Keratinocyte (primary cell): ENCODE measurements around the gene INSR. TPM values are rescaled to one million over a fixed set of nuclear protein-coding genes. Genes with fewer than 3 reads are reported as not detected.

Experiments used
- DNase-seq: peaks from one replicate; pipeline ENCODE4 v3.0.0-alpha.2; 2011; ENCODE audit warnings: low read depth, missing footprints, low spot score
- FAIRE-seq: peaks from 2 replicates; lab custom pipeline; 2011; peaks lifted over from hg19 to GRCh38; lab: Jason Lieb, UNC
- H2AFZ ChIP-seq: 2 replicates; pipeline ENCODE4 v1.6.0; 2012; ENCODE audit warnings: low read length, control low read depth, inconsistent platforms; ENCODE audit not compliant: control insufficient read depth
- H3K27ac ChIP-seq: 2 replicates; pipeline ENCODE4 v1.5.1; 2011; ENCODE audit warnings: low read length; ENCODE audit not compliant: control insufficient read depth, insufficient read depth
- H3K27me3 ChIP-seq: 3 replicates; pipeline ENCODE4 v1.6.0; 2011; ENCODE audit warnings: low read length; ENCODE audit not compliant: control insufficient read depth, insufficient read depth; ENCODE audit errors: extremely low read depth
- H3K36me3 ChIP-seq, 2 experiments: 2 replicates in 1 of 2; 3 replicates in 1 of 2; pipeline ENCODE4 v1.5.1; 2011; ENCODE audit warnings: low read length in 2 of 2, mild to moderate bottlenecking in 1 of 2; ENCODE audit not compliant: control insufficient read depth in 2 of 2, insufficient read depth in 2 of 2; ENCODE audit errors: extremely low read depth in 1 of 2
- H3K4me1 ChIP-seq: 3 replicates; pipeline ENCODE4 v1.5.1; 2011; ENCODE audit warnings: low read length; ENCODE audit not compliant: control insufficient read depth, insufficient read depth; ENCODE audit errors: extremely low read depth
- H3K4me2 ChIP-seq: 3 replicates; pipeline ENCODE4 v1.6.0; 2011; ENCODE audit warnings: low read depth, low read length; ENCODE audit not compliant: control insufficient read depth, insufficient read depth; ENCODE audit errors: extremely low read depth
- H3K4me3 ChIP-seq, 3 experiments: fragments of 200-600 bp in 1 of 3; sonication (generic) in 1 of 3; 2 replicates in 2 of 3; 3 replicates in 1 of 3; pipeline ENCODE4 v1.5.1; 2011 to 2016; ENCODE audit warnings: low read length in 3 of 3, mild to moderate bottlenecking in 3 of 3, control low read depth in 2 of 3, inconsistent platforms in 1 of 3, low read depth in 1 of 3, mixed read lengths in 1 of 3, mixed run types in 1 of 3, moderate library complexity in 1 of 3; ENCODE audit not compliant: control insufficient read depth in 2 of 3, insufficient read depth in 2 of 3; ENCODE audit errors: extremely low read depth in 1 of 3
- H3K79me2 ChIP-seq: 2 replicates; pipeline ENCODE4 v1.6.0; 2012; ENCODE audit warnings: low read length; ENCODE audit not compliant: control insufficient read depth, insufficient read depth
- H3K9ac ChIP-seq: 3 replicates; pipeline ENCODE4 v1.6.0; 2011; ENCODE audit warnings: low read length; ENCODE audit not compliant: control insufficient read depth, insufficient read depth; ENCODE audit errors: extremely low read depth
- H3K9me1 ChIP-seq: 3 replicates; pipeline ENCODE4 v1.6.0; 2011; ENCODE audit warnings: low read length; ENCODE audit not compliant: control insufficient read depth, insufficient read depth; ENCODE audit errors: extremely low read depth
- H3K9me3 ChIP-seq: 2 replicates; pipeline ENCODE4 v1.5.1; 2012; ENCODE audit warnings: low read depth, low read length; ENCODE audit not compliant: control insufficient read depth
- H4K20me1 ChIP-seq: 3 replicates; pipeline ENCODE4 v1.6.0; 2011; ENCODE audit warnings: low read length; ENCODE audit not compliant: control insufficient read depth, insufficient read depth; ENCODE audit errors: extremely low read depth
- EZH2 ChIP-seq: IDR thresholded peaks from one replicate; pipeline ENCODE4 v1.6.1; 2012; ENCODE audit warnings: inconsistent platforms, mild to moderate bottlenecking, low read length, moderate library complexity
- dilution Hi-C: fragments of 300-500 bp; cut with MboI; formaldehyde crosslinking; loops from one replicate; pipeline ENCODE4 v1.7.0; 2020; ENCODE audit warnings: low sequenced_read_pairs; ENCODE audit not compliant: extremely low pct_ligation_motif_present
- polyA plus RNA-seq, 5 experiments: library from polyadenylated mRNA; depleted of rRNA in 3 of 5; stranded (reverse) in 3 of 5; stranded (forward) in 1 of 5; unstranded in 1 of 5; fragments of >200 nt; gene quantifications; 1 replicate in 1 of 5; 2 replicates in 3 of 5; 3 replicates in 1 of 5; pipeline versions ENCODE4 v1.2.1 to v1.2.3, GENCODE V29; 2011 to 2012; ENCODE audit warnings: missing spikeins in 2 of 5, low read depth in 1 of 5, low replicate concordance in 1 of 5
- TF ChIP-seq, protein P1 (sequence below), 3 experiments: IDR thresholded peaks in 1 of 3; conservative IDR thresholded peaks in 1 of 3; optimal IDR thresholded peaks in 1 of 3; 2 replicates in 2 of 3; 3 replicates in 1 of 3; pipeline versions ENCODE3 to v1.5.1; 2011; ENCODE audit warnings: low read length in 3 of 3, mild to moderate bottlenecking in 3 of 3, moderate library complexity in 2 of 3, control low read depth in 1 of 3, inconsistent platforms in 1 of 3; ENCODE audit not compliant: insufficient read depth in 2 of 3; ENCODE audit errors: extremely low read depth in 1 of 3

Gene INSR
- polyA plus RNA-seq, 1 donor (not counting 4 experiments of a cell fraction or from before 2014, with no cell fraction given) = 1.2 TPM

DNA sequence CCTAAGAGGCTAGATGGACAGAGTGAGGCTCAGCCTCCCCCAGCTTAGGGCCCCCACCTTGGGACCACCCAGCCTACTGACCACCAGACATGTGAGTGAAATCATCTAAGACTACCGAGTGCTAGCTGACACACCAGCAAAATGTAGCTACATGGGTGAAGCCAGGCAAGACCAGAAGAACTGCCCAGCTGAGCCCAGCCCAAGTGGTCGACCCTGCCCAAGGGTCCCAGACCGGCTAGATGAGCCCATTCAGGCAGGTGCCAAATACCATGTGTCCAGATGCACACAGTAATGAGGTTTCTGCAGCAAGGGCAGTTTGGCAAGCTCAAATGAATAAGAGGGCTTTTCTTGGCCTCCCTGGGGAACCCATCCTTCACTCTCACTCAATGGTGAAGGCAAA, 168.1 kb downstream of the INSR start:
- TF ChIP-seq EZH2 = no peak
- TF ChIP-seq, protein P1, sequence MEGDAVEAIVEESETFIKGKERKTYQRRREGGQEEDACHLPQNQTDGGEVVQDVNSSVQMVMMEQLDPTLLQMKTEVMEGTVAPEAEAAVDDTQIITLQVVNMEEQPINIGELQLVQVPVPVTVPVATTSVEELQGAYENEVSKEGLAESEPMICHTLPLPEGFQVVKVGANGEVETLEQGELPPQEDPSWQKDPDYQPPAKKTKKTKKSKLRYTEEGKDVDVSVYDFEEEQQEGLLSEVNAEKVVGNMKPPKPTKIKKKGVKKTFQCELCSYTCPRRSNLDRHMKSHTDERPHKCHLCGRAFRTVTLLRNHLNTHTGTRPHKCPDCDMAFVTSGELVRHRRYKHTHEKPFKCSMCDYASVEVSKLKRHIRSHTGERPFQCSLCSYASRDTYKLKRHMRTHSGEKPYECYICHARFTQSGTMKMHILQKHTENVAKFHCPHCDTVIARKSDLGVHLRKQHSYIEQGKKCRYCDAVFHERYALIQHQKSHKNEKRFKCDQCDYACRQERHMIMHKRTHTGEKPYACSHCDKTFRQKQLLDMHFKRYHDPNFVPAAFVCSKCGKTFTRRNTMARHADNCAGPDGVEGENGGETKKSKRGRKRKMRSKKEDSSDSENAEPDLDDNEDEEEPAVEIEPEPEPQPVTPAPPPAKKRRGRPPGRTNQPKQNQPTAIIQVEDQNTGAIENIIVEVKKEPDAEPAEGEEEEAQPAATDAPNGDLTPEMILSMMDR (optimal IDR thresholded peaks at IDR 0.05 in 1 of 3, IDR thresholded peaks at IDR 0.05 in 1 of 3, conservative IDR thresholded peaks at IDR 0.05 in 1 of 3; ENCODE audit: extremely low read depth in 1 of 3, insufficient read depth in 2 of 3, low read length in 3 of 3) = no peak
- Histone ChIP-seq H3K4me1 (no peaks in the 10 kb centered on the region), H3K9me3 (peaks cover 4% of the 10 kb centered on the region), H4K20me1 (no peaks in the 10 kb centered on the region), H3K9me1 (no peaks in the 10 kb centered on the region), H3K4me2 (no peak overlapping the region), H3K4me3 (no peak overlapping the region), H3K36me3 (peaks cover 0 to 8% of the 10 kb centered on the region in 2 experiments), H3K27ac (no peak overlapping the region), H3K79me2 (no peaks in the 10 kb centered on the region), H2AFZ (no peak overlapping the region), H3K27me3 (no peaks in the 10 kb centered on the region), H3K9ac (no peak overlapping the region)
- no peak for DNase-seq
- dilution Hi-C loops = no loop called here
- FAIRE-seq = no peak

DNA sequence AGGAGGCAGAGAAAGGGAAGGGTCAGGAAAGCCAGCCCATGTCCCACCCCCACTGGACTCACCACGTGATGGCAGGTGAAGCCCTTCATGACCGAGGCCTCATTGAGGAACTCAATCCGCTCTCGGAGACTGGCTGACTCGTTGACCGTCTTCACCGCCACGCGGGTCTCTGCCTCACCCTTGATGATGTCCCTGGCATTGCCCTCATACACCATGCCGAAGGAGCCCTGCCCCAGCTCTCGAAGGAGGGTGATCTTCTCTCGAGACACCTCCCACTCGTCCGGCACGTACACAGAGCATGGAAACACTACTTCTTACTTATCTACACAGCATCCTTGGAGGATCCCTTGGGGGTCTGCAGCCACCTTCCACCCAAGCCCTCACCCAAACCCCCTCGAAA, 169.0 kb downstream of the INSR start:
- H3K36me3 ChIP-seq = peaks cover 0 to 8% of the 10 kb centered on the region in 2 experiments

More for the DNA sequence above, 169.0 kb downstream of the INSR start:
- Histone ChIP-seq H3K27ac (no peak overlapping the region), H3K4me1 (no peaks in the 10 kb centered on the region), H3K9ac (no peak overlapping the region), H3K9me1 (no peaks in the 10 kb centered on the region), H3K4me3 (no peak overlapping the region), H4K20me1 (no peaks in the 10 kb centered on the region), H2AFZ (no peak overlapping the region), H3K4me2 (no peak overlapping the region), H3K79me2 (no peaks in the 10 kb centered on the region), H3K27me3 (no peaks in the 10 kb centered on the region), H3K9me3 (peaks cover 4% of the 10 kb centered on the region)
- dilution Hi-C loops = no loop called here
- DNase-seq (no peak), FAIRE-seq (no peak)
- TF ChIP-seq, protein P1 (optimal IDR thresholded peaks at IDR 0.05 in 1 of 3, IDR thresholded peaks at IDR 0.05 in 1 of 3, conservative IDR thresholded peaks at IDR 0.05 in 1 of 3; ENCODE audit: extremely low read depth in 1 of 3, insufficient read depth in 2 of 3, low read length in 3 of 3) = no peak
- TF ChIP-seq EZH2 = no peak
